Endothelial cell of umbilical vein (primary cell): ENCODE results near the gene FKRP. TPM values are rescaled to one million over a fixed set of nuclear protein-coding genes. Genes with fewer than 3 reads are reported as not detected.

ENCODE experiments used
- BruUV-seq: library from RNA; stranded (reverse); fragments of 400-500 nt; replicated peaks from 2 replicates; lab custom pipeline; 2021; lab: Mats Ljungman, UMichigan
- CTCF ChIA-PET: fragments of 300-600, 350-600 bp; sonication (Branson Sonifier 250); formaldehyde crosslinking; loops from one replicate; lab custom pipeline; 2021; ENCODE audit warnings: antibody characterized with exemption, inconsistent platforms; lab: Charles Lee
- POLR2A ChIA-PET: fragments of 300-600, 350-600 bp; sonication (Branson Sonifier 250); formaldehyde crosslinking; loops from one replicate; lab custom pipeline; 2021; ENCODE audit warnings: antibody characterized with exemption, inconsistent platforms; lab: Charles Lee
- DNase-seq: peaks from one replicate; pipeline ENCODE4 v3.0.0-alpha.2; 2011; ENCODE audit warnings: low read depth, low spot score
- FAIRE-seq: peaks from 2 replicates; lab custom pipeline; 2011; peaks lifted over from hg19 to GRCh38; lab: Jason Lieb, UNC
- H2AFZ ChIP-seq: 2 replicates; pipeline ENCODE4 v1.6.0; 2012; ENCODE audit warnings: low read depth, low read length, control low read depth, inconsistent platforms
- H3K27ac ChIP-seq: 2 replicates; pipeline ENCODE4 v1.5.1; 2011; ENCODE audit warnings: low read depth, mild to moderate bottlenecking, control low read depth, low read length, moderate library complexity; ENCODE audit not compliant: insufficient read depth
- H3K27me3 ChIP-seq, 2 experiments: 2 replicates each; pipeline versions ENCODE4 v1.6.0 to v1.6.1; 2011; ENCODE audit warnings: low read length in 2 of 2, mixed read lengths in 1 of 2; ENCODE audit not compliant: control insufficient read depth in 2 of 2, insufficient read depth in 2 of 2
- H3K36me3 ChIP-seq, 2 experiments: 2 replicates in 1 of 2; 3 replicates in 1 of 2; pipeline ENCODE4 v1.5.1; 2011; ENCODE audit warnings: low read length in 2 of 2, mild to moderate bottlenecking in 1 of 2, moderate library complexity in 1 of 2; ENCODE audit not compliant: control insufficient read depth in 2 of 2, insufficient read depth in 2 of 2; ENCODE audit errors: extremely low read depth in 1 of 2
- H3K4me1 ChIP-seq: 3 replicates; pipeline ENCODE4 v1.5.1; 2011; ENCODE audit warnings: mild to moderate bottlenecking, low read length; ENCODE audit not compliant: control insufficient read depth, insufficient read depth; ENCODE audit errors: extremely low read depth
- H3K4me2 ChIP-seq: 2 replicates; pipeline ENCODE4 v1.6.1; 2011; ENCODE audit warnings: low read length, control low read depth, mixed read lengths; ENCODE audit not compliant: insufficient read depth
- H3K4me3 ChIP-seq, 3 experiments: fragments of 200-600 bp in 1 of 3; sonication (generic), shearing (Covaris generic) in 1 of 3; replicated peaks in 1 of 3; 2 replicates each; pipeline ENCODE4 v1.5.1; 2011 to 2016; ENCODE audit warnings: control low read depth in 3 of 3, low read length in 3 of 3, mild to moderate bottlenecking in 2 of 3, inconsistent platforms in 1 of 3, low read depth in 1 of 3, moderate library complexity in 1 of 3; ENCODE audit not compliant: insufficient read depth in 1 of 3
- H3K79me2 ChIP-seq: 2 replicates; pipeline ENCODE4 v1.6.0; 2012; ENCODE audit warnings: low read length, inconsistent platforms; ENCODE audit not compliant: control insufficient read depth, insufficient read depth
- H3K9ac ChIP-seq: replicated peaks from 2 replicates; pipeline ENCODE3; 2011; ENCODE audit warnings: low read length, control low read depth; ENCODE audit not compliant: insufficient read depth; ENCODE audit errors: extremely low read depth
- H3K9me1 ChIP-seq: replicated peaks from 3 replicates; pipeline ENCODE4 v1.6.0; 2011; ENCODE audit warnings: mild to moderate bottlenecking, low read length; ENCODE audit not compliant: control insufficient read depth, insufficient read depth; ENCODE audit errors: extremely low read depth
- H3K9me3 ChIP-seq: replicated peaks from 2 replicates; pipeline ENCODE4 v1.5.1; 2012; ENCODE audit warnings: low read length, inconsistent platforms; ENCODE audit not compliant: control insufficient read depth, insufficient read depth
- H4K20me1 ChIP-seq: replicated peaks from 2 replicates; pipeline ENCODE3; 2011; ENCODE audit warnings: mild to moderate bottlenecking, low read length; ENCODE audit not compliant: control insufficient read depth, insufficient read depth; ENCODE audit errors: extremely low read depth
- FOS ChIP-seq: IDR thresholded peaks from 2 replicates; pipeline ENCODE4 v1.6.1; 2011; ENCODE audit warnings: mild to moderate bottlenecking, low read length, moderate library complexity, borderline replicate concordance; ENCODE audit not compliant: insufficient read depth
- GATA2 ChIP-seq: IDR thresholded peaks from 2 replicates; pipeline ENCODE4 v1.7.0; 2011; ENCODE audit warnings: low read depth, mild to moderate bottlenecking, moderate library complexity, mixed read lengths, low read length; ENCODE audit not compliant: insufficient read length, insufficient read depth
- JUN ChIP-seq: IDR thresholded peaks from 2 replicates; pipeline ENCODE4 v1.6.1; 2011; ENCODE audit warnings: borderline replicate concordance, low read depth; ENCODE audit not compliant: insufficient read length, insufficient read depth
- MYC ChIP-seq: IDR thresholded peaks from one replicate; pipeline ENCODE4 v1.6.1; 2011; ENCODE audit warnings: mild to moderate bottlenecking, low read depth, low read length
- POLR2A ChIP-seq: IDR thresholded peaks from 2 replicates; pipeline ENCODE4 v1.6.1; 2012; ENCODE audit warnings: low read depth, mild to moderate bottlenecking, control low read depth, low read length
- POLR2AphosphoS5 ChIP-seq: IDR thresholded peaks from 2 replicates; pipeline ENCODE4 v1.6.1; 2012; ENCODE audit warnings: low read depth, mild to moderate bottlenecking, control low read depth, low read length, moderate library complexity; ENCODE audit not compliant: insufficient read depth
- dilution Hi-C: fragments of 300-500 bp; cut with MboI; formaldehyde crosslinking; loops from one replicate; pipeline ENCODE4 v1.15.0; 2019; ENCODE audit warnings: low sequenced_read_pairs; ENCODE audit not compliant: extremely low pct_ligation_motif_present
- intact Hi-C: fragments of 100-400 bp; cut with micrococcal nuclease; formaldehyde crosslinking; loops from one replicate; pipeline ENCODE4 v1.10.0; 2022
- polyA plus RNA-seq, 4 experiments: library from polyadenylated mRNA; depleted of rRNA in 3 of 4; stranded (reverse) in 3 of 4; unstranded in 1 of 4; fragments of >200 nt; gene quantifications; 2 replicates each; pipeline versions ENCODE4 v1.2.1 to v1.2.3, GENCODE V29; 2011 to 2012; ENCODE audit warnings: missing spikeins in 1 of 4
- total RNA-seq: library from RNA; stranded (reverse); gene quantifications from 2 replicates; pipeline ENCODE4 v1.2.3, GENCODE V29; 2021
- TF ChIP-seq, protein P1 (sequence below), 2 donors: IDR thresholded peaks; 1 replicate in 1 of 2; 2 replicates in 1 of 2; pipeline ENCODE4 v1.5.1; 2011; ENCODE audit warnings: low read length in 2 of 2, mild to moderate bottlenecking in 2 of 2, moderate library complexity in 2 of 2, control low read depth in 1 of 2, inconsistent platforms in 1 of 2, low read depth in 1 of 2; ENCODE audit not compliant: insufficient read depth in 1 of 2; ENCODE audit errors: extremely low read depth in 1 of 2
- TF ChIP-seq, protein P2 (sequence below): IDR thresholded peaks from 2 replicates; pipeline ENCODE4 v1.6.1; 2011; ENCODE audit not compliant: insufficient read depth, insufficient read length

Gene FKRP
- total and polyA plus RNA-seq, 2 donors (not counting 3 experiments of a cell fraction or from before 2014, with no cell fraction given), result 31.5 to 32.8 TPM

DNA sequence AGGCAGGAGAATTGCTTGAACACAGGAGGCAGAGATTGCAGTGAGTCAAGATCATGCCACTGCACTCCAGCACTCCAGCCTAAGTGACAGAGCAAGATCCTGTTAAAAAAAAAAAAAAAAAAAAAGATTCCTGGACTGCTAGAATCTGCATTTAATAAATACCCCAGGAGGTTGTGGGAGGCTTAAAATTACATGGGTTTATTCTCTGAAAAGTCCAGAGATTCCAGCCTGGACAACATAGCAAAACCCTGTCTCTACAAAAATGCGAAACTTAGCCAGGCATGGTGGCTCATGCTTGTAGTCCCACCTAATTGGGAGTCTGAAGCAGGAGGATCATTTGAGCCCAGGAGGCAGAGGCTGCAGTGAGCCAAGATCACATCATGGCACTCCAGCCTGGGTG, 52.0 kb downstream of the FKRP start:
- Histone ChIP-seq H3K9me1 (no peaks in the 10 kb centered on the region), H3K4me2 (no peak overlapping the region), H2AFZ (no peak overlapping the region), H3K79me2 (no peaks in the 10 kb centered on the region), H3K9ac (no peak overlapping the region), H4K20me1 (no peaks in the 10 kb centered on the region), H3K36me3 (no peaks in the 10 kb centered on the region), H3K4me3 (no peak overlapping the region), H3K27me3 (peaks cover 0 to 2% of the 10 kb centered on the region in 2 experiments), H3K9me3 (no peaks in the 10 kb centered on the region), H3K27ac (no peak overlapping the region), H3K4me1 (no peaks in the 10 kb centered on the region)
- FAIRE-seq (no peak), DNase-seq (no peak)
- intact Hi-C loops, result no loop called here
- TF ChIP-seq GATA2 (no peak), FOS (no peak), JUN (no peak), POLR2A (no peak)
- BruUV-seq, result no TSS peak
- dilution Hi-C loops, result no loop called here
- POLR2A ChIA-PET, result interaction anchor here (1.1 kb wide), 1 partner anchor 9 kb away, joined by 3 read pairs; the partner anchor contains the start of gene SLC1A5
- CTCF ChIA-PET, result interaction anchor here (0.6 to 0.8 kb wide), 2 partner anchors 31 to 193 kb away, joined by 3 read pairs; no protein-coding TSS in a partner anchor

DNA sequence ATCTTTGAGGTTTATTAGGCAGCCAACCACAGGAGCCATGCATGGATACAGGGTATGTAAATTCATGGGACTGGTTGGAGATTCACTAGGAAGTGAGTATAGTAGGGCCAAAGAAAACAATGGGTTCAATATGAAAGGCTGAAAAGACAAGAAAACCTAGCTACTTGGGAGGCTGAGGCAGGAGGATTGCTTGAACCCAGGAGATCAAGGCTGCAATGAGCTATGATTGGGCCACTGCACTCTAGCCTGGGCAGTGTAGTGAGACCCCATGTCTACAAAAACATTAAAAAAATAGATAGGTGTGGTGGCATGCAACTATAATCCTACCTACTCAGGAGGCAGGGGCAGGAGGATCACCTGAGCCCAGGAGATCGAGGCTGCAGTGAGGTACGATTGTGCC, 52.9 kb downstream of the FKRP start:
- H3K27me3 ChIP-seq, result peaks cover 0 to 2% of the 10 kb centered on the region in 2 experiments
- dilution Hi-C loops, result no loop called here
- H3K9me3 ChIP-seq, result no peaks in the 10 kb centered on the region
- H3K4me2 ChIP-seq, result no peak overlapping the region
- no peaks in the 10 kb centered on the region for H3K4me1 ChIP-seq
- no peak overlapping the region for H3K27ac ChIP-seq
- no peak overlapping the region for H2AFZ ChIP-seq
- POLR2A ChIA-PET, result no interaction called here
- DNase-seq, result no peak
- H3K79me2 ChIP-seq, result no peaks in the 10 kb centered on the region
- CTCF ChIA-PET, result interaction anchor here (0.7 to 1.4 kb wide), 3 partner anchors 25 to 42 kb away, joined by 3 to 4 read pairs (median 3); no protein-coding TSS in a partner anchor
- no peak overlapping the region for H3K4me3 ChIP-seq
- TF ChIP-seq MYC, result no peak
- TF ChIP-seq, protein P1, sequence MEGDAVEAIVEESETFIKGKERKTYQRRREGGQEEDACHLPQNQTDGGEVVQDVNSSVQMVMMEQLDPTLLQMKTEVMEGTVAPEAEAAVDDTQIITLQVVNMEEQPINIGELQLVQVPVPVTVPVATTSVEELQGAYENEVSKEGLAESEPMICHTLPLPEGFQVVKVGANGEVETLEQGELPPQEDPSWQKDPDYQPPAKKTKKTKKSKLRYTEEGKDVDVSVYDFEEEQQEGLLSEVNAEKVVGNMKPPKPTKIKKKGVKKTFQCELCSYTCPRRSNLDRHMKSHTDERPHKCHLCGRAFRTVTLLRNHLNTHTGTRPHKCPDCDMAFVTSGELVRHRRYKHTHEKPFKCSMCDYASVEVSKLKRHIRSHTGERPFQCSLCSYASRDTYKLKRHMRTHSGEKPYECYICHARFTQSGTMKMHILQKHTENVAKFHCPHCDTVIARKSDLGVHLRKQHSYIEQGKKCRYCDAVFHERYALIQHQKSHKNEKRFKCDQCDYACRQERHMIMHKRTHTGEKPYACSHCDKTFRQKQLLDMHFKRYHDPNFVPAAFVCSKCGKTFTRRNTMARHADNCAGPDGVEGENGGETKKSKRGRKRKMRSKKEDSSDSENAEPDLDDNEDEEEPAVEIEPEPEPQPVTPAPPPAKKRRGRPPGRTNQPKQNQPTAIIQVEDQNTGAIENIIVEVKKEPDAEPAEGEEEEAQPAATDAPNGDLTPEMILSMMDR (IDR thresholded peaks at IDR 0.05; ENCODE audit: extremely low read depth in 1 of 2, insufficient read depth in 1 of 2, low read depth in 1 of 2, low read length in 2 of 2), result no peak
- TF ChIP-seq, protein P2, sequence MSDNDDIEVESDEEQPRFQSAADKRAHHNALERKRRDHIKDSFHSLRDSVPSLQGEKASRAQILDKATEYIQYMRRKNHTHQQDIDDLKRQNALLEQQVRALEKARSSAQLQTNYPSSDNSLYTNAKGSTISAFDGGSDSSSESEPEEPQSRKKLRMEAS, result no peak
- no peak for TF ChIP-seq POLR2AphosphoS5
- H3K9me1 ChIP-seq, result no peaks in the 10 kb centered on the region
- no TSS peak for BruUV-seq
- no peaks in the 10 kb centered on the region for H4K20me1 ChIP-seq
- FAIRE-seq, result no peak
- no peak overlapping the region for H3K9ac ChIP-seq
- no peaks in the 10 kb centered on the region for H3K36me3 ChIP-seq
- intact Hi-C loops, result no loop called here
